HL-60 (cell line): ENCODE data around the gene CCDC107. TPM values are rescaled to one million over a fixed set of nuclear protein-coding genes. Genes with fewer than 3 reads are reported as not detected.

Source experiments
- DNase-seq, 2 experiments: peaks; one replicate each; pipeline ENCODE4 v3.0.0-alpha.2; 2010 to 2020; ENCODE audit warnings: low read depth in 1 of 2, low spot score in 1 of 2
- H3K27ac ChIP-seq: fragments of 250-450 bp; sonication (Bioruptor Pico); replicated peaks from 2 replicates; pipeline ENCODE4 v1.5.1; 2020; ENCODE audit warnings: mild to moderate bottlenecking, moderate library complexity
- H3K27me3 ChIP-seq: fragments of 250-450 bp; sonication (Bioruptor Pico); 2 replicates; pipeline ENCODE4 v1.5.1; 2021; ENCODE audit warnings: mild to moderate bottlenecking, moderate library complexity; ENCODE audit not compliant: insufficient read depth, poor library complexity, severe bottlenecking
- H3K4me3 ChIP-seq: replicated peaks from 2 replicates; pipeline ENCODE4 v1.5.1; 2011; ENCODE audit warnings: mild to moderate bottlenecking, control low read depth, low read length; ENCODE audit not compliant: insufficient read depth
- CTCF ChIP-seq: IDR thresholded peaks from one replicate; pipeline ENCODE4 v1.5.1; 2011; ENCODE audit warnings: low read length, control low read depth, inconsistent platforms; ENCODE audit not compliant: insufficient read depth
- GABPA ChIP-seq: IDR thresholded peaks from 2 replicates; pipeline ENCODE4 v1.6.1; 2012; ENCODE audit warnings: low read depth
- POLR2AphosphoS5 ChIP-seq: IDR thresholded peaks from 2 replicates; pipeline ENCODE4 v1.6.1; 2012; ENCODE audit warnings: low read depth
- REST ChIP-seq: IDR thresholded peaks from 2 replicates; pipeline ENCODE4 v1.6.1; 2012; ENCODE audit warnings: low read depth; ENCODE audit not compliant: insufficient replicate concordance
- SPI1 ChIP-seq: IDR thresholded peaks from 2 replicates; pipeline ENCODE4 v1.6.1; 2012; ENCODE audit warnings: low read depth, mild to moderate bottlenecking, borderline replicate concordance
- microRNA-seq: library from miRNA; unstranded; fragments of <30 nt; microRNA quantifications from one replicate; pipeline ENCODE4, GENCODE V29; 2018

Gene CCDC107

DNA sequence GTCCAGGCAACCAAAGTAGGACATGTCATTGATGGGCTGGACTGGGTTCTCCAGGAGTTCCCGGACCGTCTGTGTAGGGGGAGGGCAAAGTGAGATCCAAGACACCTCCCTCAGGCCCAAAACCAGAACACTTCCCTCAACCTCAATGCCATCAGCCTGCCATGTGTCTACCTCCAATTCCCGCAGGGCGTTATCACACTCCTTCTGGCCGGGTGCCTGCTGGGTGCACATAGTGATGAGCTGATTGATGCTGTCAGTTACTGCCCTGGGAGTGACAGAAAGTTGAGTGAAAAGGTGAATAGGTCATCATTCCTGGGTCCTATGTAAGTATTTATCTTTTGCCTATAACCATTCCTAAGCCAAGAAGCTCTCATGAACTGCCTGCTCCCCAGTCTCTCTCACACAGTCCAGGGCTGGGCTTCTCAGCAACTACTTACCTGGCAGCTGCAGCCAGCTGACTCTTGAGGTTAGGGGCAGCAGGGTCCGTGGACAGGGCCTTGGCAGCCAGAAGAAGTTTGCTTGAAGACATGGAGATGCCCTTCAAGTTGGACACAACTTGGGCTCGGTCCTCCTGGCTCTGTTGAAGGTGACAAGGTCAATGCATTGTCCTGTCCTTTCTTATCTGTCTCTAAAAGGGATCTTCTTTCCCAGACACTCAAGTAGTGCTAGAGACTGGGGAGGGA, 52.9 kb downstream of the CCDC107 start:
- Histone ChIP-seq H3K4me3 (no peak overlapping the region), H3K27ac (no peak overlapping the region), H3K27me3 (no peaks in the 10 kb centered on the region)
- DNase-seq, result no peak
- TF ChIP-seq POLR2AphosphoS5 (no peak), CTCF (no peak), GABPA (no peak), REST (no peak), SPI1 (no peak)

Small RNAs within 50 kb of the gene (microRNA-seq; reads per million reads assigned to microRNA genes)
- not detected for gene MIR6852
